GM18907 (cell line): ENCODE results near the gene AFAP1L2.
"Not testable (repeated sequence)": the region's sequence is repeated elsewhere in the genome, so short reads cannot be mapped to it uniquely, and the experiment has no call there.

Source experiments
- ATAC-seq: cut with Tn5 transposase; IDR thresholded peaks from one replicate; pipeline ENCODE4 v1.9.1; 2021; ENCODE audit warnings: mild to moderate bottlenecking, moderate library complexity; ENCODE audit not compliant: unreplicated experiment

Gene AFAP1L2

DNA sequence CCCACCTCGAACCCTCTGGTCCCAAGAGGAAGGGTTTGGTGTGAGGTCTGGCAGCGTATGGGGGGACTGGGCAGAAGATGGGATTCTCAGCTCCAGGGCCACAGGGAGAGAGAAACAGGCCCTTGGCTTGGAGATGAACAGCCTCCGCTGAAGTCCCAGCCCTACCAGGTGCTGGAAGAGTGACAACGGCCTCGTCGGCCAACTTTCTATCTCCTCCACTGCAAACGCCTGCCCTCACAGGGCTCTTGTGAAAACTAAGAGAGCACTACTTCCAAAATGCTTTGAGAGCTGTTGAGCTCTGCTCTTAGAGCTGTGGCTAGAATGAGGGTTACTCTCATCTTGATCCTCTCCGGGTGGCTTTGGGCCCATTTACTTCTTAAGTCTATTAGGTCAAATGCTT is 63.5 kb downstream of the AFAP1L2 start:
- no peak for ATAC-seq

DNA sequence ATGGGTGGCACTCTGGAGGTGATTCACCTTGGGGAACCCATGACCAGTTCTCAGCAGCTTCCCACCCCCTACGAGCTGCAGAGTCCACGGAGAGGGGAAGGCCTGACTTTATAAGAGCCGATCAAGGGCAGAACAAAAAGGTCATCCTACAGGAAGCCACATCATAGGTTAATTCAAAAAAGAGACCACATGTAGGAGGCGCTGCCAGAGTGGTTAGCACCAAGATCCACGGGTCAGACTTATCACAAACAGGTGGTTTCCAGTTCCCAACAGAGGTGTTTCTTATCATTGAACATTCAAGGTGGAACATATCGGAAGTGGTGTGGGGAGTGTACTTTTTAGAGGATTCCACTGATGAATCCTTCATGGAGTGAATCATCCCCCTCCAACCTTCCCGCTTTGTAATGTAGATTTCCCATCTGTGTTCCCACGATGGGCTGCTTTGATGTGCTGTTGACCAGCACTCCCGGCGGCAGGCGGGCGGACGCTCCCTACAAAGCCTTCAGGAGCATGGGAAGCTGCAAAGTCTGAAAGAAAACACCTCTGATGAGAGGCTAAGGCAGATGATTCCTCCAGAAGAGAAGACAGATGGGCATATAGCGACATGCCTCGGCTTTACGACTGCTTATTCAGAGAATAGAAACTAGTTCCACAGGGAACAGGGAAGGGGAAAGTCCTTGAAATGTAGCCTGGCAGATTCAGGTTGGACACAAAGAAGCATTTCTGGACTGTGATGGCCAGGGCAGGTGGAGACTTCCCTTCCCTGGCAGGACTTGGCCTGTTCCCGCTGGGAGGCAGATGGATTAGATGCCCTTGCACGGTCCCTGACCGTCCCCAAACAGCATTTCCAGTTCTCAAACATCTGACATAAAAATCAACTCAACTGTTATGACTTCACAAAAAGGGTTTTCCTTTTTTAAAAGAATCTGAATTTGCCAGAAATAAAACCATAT is 66.5 kb downstream of the AFAP1L2 start:
- ATAC-seq = no peak

DNA sequence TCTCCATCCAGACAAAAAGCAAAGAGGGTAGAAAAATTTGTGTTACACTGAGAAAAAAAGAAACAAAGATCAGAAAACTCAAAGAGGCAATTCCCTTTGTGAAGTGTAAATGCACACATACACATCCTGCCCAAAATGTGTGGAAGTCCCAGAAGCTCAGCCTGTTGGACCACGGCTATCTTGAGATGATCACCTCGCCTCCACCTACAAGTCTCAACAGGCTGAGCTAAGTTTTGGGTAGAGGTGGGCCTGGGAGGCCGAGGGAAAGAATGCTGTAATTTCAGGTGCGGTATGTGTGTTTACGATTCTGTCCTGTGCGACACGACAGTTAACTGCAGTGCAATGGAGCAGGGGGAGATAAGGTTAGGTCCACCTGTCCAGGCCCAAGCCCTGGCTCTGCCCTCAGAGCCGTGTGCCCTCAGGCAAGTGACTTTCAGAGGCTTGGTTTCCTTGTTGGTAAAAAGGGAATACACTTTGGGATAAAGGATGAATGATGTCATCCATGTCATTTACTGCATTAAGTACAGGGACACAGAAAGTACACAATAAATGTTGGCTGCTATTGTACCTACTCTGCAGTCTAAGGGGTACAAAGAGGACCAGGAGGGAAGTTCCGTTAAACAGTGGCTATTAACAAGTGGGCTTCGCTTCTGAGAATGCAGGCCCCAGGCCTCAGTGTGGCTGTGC is 67.3 kb downstream of the AFAP1L2 start:
- ATAC-seq = no peak

- ATAC-seq = no peak
Observed at GRCh38 chr10:114335614-114336013, 68.7 kb downstream of the AFAP1L2 start.

- no peak for ATAC-seq
Observed at GRCh38 chr10:114334301-114334700, 70.0 kb downstream of the AFAP1L2 start.

- ATAC-seq = not testable (repeated sequence)
Observed at GRCh38 chr10:114333441-114333840, 70.9 kb downstream of the AFAP1L2 start.

DNA sequence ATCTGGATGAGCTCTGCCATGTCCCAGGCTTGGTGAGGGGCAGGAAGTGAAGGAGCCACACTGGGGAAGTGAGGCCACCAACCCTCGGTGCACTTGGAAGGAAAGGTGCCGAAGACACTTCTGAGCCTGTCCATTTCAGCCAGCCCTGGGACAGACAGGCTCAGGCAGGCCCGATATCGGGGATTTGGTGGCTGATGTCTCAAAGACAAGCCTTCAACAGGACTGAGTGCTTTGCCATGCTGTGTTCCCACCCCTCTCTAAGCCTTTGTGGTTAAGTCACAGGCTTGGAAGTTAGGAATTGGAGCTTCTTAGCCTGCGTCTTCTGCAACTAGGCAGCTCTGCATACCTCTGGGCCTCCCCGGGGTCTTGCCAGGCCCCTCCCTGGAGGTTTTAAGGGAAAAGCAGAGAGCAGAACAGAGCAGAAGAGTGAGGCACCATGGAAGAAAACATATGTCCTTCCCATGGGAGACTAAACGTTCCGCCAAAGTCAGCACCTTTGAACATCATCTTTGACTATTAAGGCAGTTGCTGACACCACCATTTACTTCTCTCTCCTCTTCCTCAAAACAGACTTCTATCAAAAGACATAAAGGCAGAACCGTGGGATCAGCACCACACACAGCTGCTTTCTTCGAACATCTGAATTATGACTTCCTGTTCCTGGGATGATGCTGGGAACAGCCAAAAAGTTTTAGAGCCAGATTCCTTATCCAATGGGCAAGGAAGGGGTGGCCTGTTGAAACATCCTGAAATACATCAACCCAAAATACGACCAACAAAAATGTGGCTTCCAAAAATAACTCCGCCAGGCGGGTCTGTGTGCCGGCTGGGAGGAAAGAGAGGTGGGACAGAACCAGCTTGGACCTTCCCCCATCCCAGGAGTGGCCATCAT is 71.8 kb downstream of the AFAP1L2 start:
- ATAC-seq = no peak

DNA sequence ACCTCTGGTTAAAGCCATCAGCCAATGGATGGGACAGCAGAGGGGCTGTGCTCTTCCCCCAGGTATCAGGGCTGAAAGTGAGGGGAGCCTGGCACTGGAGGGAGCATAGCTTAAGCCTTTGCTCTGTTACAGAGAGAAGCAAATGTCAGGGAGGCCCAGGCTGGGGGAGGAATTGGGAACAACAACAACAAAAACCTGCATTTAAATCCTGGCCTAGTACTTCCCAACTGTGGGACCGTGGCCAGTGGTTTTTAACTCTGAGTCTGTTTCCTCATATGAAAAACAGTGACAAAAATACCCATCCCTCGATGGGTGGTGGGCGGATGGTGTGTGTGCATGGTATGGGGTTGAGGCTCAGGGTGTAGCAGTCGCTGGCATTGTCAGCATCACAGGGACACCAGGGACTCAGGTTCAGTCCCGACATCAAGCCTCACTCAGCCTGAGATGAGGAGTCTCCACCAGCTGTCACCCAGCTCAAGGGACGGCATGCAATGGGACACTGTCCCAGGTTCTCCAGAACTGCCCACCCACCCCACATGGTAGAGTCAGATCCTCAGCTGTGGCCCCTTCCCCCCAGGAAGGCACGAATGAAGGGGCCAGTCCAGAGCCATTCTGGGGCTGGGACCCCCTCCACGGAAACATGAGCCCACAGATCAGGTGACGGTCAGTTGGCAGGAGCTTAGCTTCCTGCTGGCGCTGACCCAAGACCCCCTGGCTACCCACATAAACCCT is 74.5 kb downstream of the AFAP1L2 start:
- ATAC-seq = no peak

DNA sequence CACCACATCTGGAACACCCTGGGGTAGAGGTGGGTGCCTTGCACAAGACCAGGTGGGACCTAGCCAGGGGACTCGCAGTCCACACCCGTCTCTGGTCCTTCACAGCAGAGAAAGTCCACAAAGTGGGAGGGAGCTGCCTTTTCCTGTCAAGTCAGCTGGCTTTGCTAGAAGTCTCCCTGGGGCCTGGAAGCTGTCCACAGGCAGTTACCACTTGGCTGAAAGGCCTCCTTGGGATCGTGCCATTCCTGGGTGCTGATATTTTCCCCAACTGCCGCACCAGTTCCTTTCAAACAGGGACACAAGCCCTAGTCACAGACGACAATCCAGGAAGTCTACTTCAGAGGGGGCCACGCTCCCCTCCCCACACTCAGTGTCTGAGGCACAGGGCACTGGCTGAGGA is 75.4 kb downstream of the AFAP1L2 start:
- ATAC-seq = no peak

DNA sequence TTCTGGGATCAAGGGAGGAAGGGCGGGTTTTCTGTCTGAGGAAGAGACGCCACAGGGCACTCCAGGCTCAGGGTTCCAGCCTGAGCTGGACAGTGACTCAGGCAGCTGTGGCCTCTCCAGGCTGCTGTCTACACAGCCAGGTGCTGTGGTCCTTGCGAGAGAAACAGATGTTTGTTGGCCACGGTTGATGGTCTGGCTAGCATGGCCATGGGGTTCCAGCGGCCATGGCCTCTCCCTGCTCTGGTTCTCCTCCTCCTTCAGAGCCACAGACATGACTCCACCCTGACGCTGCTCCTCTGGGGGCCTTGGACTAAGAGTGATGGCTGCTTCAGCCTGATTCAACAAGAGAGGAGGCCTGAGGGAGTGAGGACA is 75.9 kb downstream of the AFAP1L2 start:
- no peak for ATAC-seq

- ATAC-seq = no peak
Observed at GRCh38 chr10:114327537-114328440, 76.5 kb downstream of the AFAP1L2 start.

GRCh38 chr10:114326795-114327194 is 77.5 kb downstream of the AFAP1L2 start:
- ATAC-seq = no peak

DNA sequence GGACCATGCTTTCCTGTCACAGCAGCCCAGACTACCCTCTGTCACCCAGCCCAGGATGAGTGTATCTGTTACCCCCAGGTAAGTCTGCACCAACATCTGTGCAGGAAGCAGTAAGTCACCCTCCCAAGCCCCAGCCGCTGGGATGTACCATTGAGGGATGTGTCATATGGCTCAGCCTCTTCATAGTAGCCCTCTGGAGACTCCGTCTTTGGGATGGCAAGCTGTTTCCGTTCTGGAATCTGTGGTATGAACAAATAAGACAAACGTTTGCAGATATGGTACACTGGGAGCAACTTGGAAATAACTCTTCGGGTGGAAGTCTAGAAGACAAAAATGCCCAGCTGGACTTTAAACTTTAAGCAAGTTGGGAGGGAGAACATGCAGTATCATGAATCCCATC is 81.3 kb downstream of the AFAP1L2 start:
- no peak for ATAC-seq

GRCh38 chr10:114322344-114322743 is 82.0 kb downstream of the AFAP1L2 start:
- no peak for ATAC-seq

DNA sequence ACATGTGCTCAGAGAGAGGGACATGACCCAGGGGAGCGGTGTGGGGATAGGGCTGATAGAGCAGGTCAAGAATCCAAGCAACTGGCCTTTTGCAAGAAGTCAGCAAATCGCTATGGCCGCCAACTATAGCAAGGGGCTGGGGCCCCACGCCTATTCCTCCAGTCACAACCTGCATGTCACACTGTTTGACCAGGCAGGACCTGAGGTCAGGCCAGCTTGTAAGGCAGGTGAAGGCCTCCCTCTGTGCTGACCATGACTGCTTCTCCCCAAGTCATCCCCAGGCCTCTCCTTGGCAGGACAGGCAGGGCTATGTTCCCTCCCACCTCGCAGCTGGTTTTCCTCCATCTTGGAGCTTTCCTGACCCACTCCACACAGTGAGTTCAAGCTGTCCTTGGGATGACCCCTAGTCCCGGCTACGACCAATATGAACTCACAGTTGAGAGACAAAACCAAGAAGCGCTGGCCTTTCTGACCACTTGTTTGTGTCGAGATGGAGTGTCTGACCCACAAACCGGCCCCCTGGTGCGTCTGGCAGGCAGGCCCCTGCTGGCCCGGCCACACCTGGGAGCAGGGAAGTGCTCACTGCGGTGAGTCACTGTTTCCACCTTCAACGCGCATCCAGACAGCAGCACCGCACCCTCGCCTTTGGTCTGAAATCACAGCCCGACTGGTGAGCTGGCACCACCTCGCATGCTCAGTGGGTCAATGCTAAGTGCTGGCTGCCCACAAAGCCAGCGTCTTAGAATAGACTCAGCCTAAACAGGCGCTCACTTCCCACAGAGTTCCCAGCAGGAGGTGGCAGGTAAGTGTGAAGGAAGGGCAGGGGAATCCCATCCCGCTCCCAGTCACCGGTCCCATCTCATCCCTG is 83.8 kb downstream of the AFAP1L2 start:
- no peak for ATAC-seq

DNA sequence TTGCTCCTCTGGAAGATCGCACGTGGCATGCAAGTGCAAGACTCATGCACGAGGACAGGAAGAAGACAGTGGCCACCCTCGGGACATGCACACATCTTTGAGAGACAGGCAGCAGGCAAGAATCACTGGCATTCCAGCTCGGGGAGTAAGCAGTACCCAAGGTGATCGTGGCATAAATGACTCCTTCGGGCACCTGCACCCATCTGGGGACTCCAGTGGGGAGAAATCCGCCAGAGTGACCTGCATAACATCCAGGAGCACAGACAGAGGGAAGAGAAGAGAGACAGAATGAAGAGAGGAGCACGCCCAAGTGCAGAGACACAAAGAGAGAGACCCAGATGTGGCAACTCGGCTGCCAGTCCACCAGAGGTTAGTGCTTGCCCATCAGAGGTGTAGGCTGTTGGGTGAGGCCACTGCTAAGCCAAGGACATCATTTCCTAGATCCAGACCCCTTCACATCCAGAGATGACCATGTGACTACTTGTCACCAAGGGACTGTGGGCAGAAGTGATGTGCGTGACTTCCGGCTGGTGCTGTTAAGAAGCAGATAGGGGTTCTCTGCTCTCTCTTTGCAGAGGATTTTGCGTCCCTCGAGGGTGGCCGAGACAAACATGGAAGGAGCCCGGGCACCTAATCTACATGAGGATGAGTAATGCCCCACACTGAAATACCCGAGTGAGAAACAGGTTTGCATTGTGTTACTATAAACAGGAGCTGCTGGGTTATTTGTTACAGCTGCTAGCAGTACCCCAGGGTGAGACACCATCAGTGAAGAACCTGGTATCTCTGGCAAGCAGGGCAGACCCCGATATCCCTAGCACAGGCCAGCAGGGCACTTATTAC is 84.7 kb downstream of the AFAP1L2 start:
- ATAC-seq = no peak

- no peak for ATAC-seq
Observed at GRCh38 chr10:114316744-114317143, 87.6 kb downstream of the AFAP1L2 start.
